DND-41 (cell line): ENCODE measurements around the gene IL1R2.

Experiments used
- EZH2 ChIP-seq: IDR thresholded peaks from 3 replicates; pipeline ENCODE4 v1.6.1; 2012; ENCODE audit warnings: borderline replicate concordance, low read depth, mild to moderate bottlenecking, moderate library complexity, low read length, inconsistent platforms; ENCODE audit not compliant: severe bottlenecking
- TF ChIP-seq, protein P1 (sequence below): IDR thresholded peaks from 2 replicates; pipeline ENCODE4 v1.5.1; 2012; ENCODE audit warnings: borderline replicate concordance, low read length, moderate library complexity, mild to moderate bottlenecking; ENCODE audit not compliant: poor library complexity, severe bottlenecking; ENCODE audit errors: extremely low read depth

DNA sequence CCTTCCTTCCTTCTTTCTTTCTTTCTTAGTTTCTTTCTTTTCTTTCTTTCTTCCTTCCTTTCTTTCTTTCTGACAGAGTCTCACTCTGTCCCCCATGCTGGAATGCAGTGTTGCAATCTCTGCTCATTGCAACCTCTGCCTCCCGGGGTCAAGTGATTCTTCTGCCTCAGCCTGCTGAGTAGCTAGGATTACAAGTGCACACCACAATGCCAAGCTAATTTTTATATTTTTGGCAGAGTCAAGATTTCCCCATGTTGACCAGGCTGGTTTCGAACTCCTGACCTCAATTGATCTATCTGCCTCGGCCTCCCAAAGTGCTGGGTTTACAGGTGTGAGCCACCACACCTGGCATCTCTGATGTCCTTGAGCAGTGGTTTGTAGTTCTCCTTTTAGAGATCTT lies 48.5 kb downstream of the IL1R2 start:
- TF ChIP-seq, protein P1, sequence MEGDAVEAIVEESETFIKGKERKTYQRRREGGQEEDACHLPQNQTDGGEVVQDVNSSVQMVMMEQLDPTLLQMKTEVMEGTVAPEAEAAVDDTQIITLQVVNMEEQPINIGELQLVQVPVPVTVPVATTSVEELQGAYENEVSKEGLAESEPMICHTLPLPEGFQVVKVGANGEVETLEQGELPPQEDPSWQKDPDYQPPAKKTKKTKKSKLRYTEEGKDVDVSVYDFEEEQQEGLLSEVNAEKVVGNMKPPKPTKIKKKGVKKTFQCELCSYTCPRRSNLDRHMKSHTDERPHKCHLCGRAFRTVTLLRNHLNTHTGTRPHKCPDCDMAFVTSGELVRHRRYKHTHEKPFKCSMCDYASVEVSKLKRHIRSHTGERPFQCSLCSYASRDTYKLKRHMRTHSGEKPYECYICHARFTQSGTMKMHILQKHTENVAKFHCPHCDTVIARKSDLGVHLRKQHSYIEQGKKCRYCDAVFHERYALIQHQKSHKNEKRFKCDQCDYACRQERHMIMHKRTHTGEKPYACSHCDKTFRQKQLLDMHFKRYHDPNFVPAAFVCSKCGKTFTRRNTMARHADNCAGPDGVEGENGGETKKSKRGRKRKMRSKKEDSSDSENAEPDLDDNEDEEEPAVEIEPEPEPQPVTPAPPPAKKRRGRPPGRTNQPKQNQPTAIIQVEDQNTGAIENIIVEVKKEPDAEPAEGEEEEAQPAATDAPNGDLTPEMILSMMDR = no peak
- TF ChIP-seq EZH2 = no peak
